SK-N-MC (cell line): ENCODE measurements around the gene GRM5.

Source experiments
- DNase-seq: peaks from one replicate; pipeline ENCODE4 v3.0.0-alpha.2; 2011; ENCODE audit warnings: low read depth, low spot score
- H3K27ac ChIP-seq: fragments of 200-600 bp; sonication (generic); 2 replicates; pipeline ENCODE4 v1.5.1; 2016; ENCODE audit warnings: mixed run types
- H3K36me3 ChIP-seq: fragments of 200-600 bp; sonication (generic); 2 replicates; pipeline ENCODE4 v1.6.1; 2017; ENCODE audit warnings: antibody characterized with exemption, low read length, mixed read lengths; ENCODE audit not compliant: insufficient read depth
- H3K4me3 ChIP-seq: fragments of 200-600 bp; sonication (generic); 2 replicates; pipeline ENCODE4 v1.5.1; 2016
- H3K9ac ChIP-seq: fragments of 200-600 bp; sonication (generic); 2 replicates; pipeline ENCODE4 v1.8.0; 2017; ENCODE audit warnings: mixed run types, mixed read lengths; ENCODE audit not compliant: insufficient read length
- H3K9me3 ChIP-seq: fragments of 200-600 bp; sonication (generic); 2 replicates; pipeline ENCODE4 v1.6.1; 2017; ENCODE audit warnings: low read depth, mild to moderate bottlenecking, antibody characterized with exemption, low read length, moderate library complexity, mixed read lengths
- EZH2 ChIP-seq: fragments of 200-600 bp; sonication (generic); IDR thresholded peaks from one replicate; pipeline ENCODE4 v1.6.1; 2017; ENCODE audit warnings: antibody characterized with exemption
- FOXP2 ChIP-seq: optimal IDR thresholded peaks from 2 replicates; pipeline ENCODE3; 2011; ENCODE audit warnings: mild to moderate bottlenecking, moderate library complexity; ENCODE audit not compliant: insufficient read depth; ENCODE audit errors: extremely low read length, control extremely low read depth
- POLR2AphosphoS5 ChIP-seq: IDR thresholded peaks from 2 replicates; pipeline ENCODE4 v1.6.1; 2012; ENCODE audit warnings: mild to moderate bottlenecking, low read depth, low read length, borderline replicate concordance

Gene GRM5

GRCh38 chr11:88619656-88620385 is 446.0 kb downstream of the GRM5 start:
- peak overlapping the region; percentile 6; the same call in 1 of the 2 replicates for H3K27ac ChIP-seq
- TF ChIP-seq FOXP2 = no peak
- H3K36me3 ChIP-seq = no peaks in the 10 kb centered on the region
- no peaks in the 10 kb centered on the region for H3K9me3 ChIP-seq
- no peak for DNase-seq
- no peak overlapping the region for H3K4me3 ChIP-seq
- H3K9ac ChIP-seq = no peak overlapping the region

- Histone ChIP-seq H3K27ac (peak overlapping the region; percentile 6; the same call in 1 of the 2 replicates), H3K9me3 (no peaks in the 10 kb centered on the region), H3K9ac (no peak overlapping the region), H3K36me3 (no peaks in the 10 kb centered on the region), H3K4me3 (peak overlapping the region; percentile 1; the same call in 1 of the 2 replicates)
- no peak for DNase-seq
- TF ChIP-seq POLR2AphosphoS5 = no peak
- no peak for TF ChIP-seq EZH2
- no peak for TF ChIP-seq FOXP2
Observed at GRCh38 chr11:88619071-88619425, 446.7 kb downstream of the GRM5 start.

- DNase-seq = no peak
- TF ChIP-seq POLR2AphosphoS5 (no peak), EZH2 (no peak), FOXP2 (no peak)
- Histone ChIP-seq H3K9me3 (no peaks in the 10 kb centered on the region), H3K27ac (peak overlapping the region; percentile 6; the same call in 1 of the 2 replicates), H3K9ac (no peak overlapping the region), H3K36me3 (no peaks in the 10 kb centered on the region), H3K4me3 (peak overlapping the region; percentile 1; the same call in 1 of the 2 replicates)
Observed at GRCh38 chr11:88618327-88619070, 447.3 kb downstream of the GRM5 start.

DNA sequence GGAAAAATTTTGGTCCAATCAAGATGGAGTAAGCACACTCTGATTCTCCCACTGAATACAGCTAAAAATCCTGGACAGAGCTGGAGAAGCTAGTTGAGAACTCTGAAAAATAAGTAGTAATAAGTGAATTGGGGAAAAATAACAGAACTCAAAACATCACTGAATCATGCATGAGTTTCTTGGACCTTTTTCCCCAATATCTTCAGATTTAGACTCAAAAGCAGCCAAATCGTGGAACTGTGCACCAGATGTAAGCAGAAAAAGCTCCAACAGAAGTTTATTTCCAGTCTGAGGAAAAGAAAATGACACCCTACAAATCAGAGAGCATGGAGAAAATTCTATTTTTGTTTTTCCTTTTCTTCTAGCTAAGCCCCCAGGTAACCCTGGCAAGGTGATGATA is 448.6 kb downstream of the GRM5 start:
- no peak for DNase-seq
- TF ChIP-seq EZH2 (no peak), POLR2AphosphoS5 (no peak), FOXP2 (no peak)
- no peaks in the 10 kb centered on the region for H3K9me3 ChIP-seq
- H3K9ac ChIP-seq = no peak overlapping the region
- no peaks in the 10 kb centered on the region for H3K36me3 ChIP-seq
- H3K27ac ChIP-seq = peak overlapping the region; percentile 96; the same call in 1 of the 2 replicates
- H3K4me3 ChIP-seq = no peak overlapping the region

- no peaks in the 10 kb centered on the region for H3K9me3 ChIP-seq
- H3K27ac ChIP-seq = no peak overlapping the region
- H3K9ac ChIP-seq = no peak overlapping the region
- TF ChIP-seq POLR2AphosphoS5 = no peak
- TF ChIP-seq EZH2 = no peak
- no peak for TF ChIP-seq FOXP2
- DNase-seq = no peak
- no peak overlapping the region for H3K4me3 ChIP-seq
- H3K36me3 ChIP-seq = no peaks in the 10 kb centered on the region
Observed at GRCh38 chr11:88604260-88604659, 461.5 kb downstream of the GRM5 start.

- no peak for DNase-seq
- Histone ChIP-seq H3K27ac (no peak overlapping the region), H3K9ac (no peak overlapping the region), H3K36me3 (no peaks in the 10 kb centered on the region), H3K4me3 (no peak overlapping the region), H3K9me3 (no peaks in the 10 kb centered on the region)
- TF ChIP-seq EZH2 (no peak), POLR2AphosphoS5 (no peak), FOXP2 (no peak)
Observed at GRCh38 chr11:88603091-88603867, 462.5 kb downstream of the GRM5 start.

DNA sequence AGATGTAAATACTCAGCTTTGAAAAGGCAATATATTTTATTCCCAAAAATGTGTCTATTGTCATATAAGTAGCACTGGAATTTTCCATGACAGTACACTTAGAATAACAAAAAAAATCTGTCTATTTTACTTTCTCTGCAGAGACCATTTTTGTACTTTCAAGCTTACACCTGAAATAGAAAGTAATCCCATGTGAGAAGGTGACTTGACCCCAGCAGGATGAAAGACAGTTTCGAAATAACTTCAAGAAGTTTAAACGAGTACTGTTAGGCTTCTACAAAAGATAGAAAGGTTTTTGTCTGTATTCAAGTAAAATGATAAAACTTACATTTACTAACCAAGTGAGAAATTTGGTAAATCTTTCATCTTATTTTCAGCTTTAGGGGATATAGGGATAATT is 468.4 kb downstream of the GRM5 start:
- DNase-seq = no peak
- no peak for TF ChIP-seq EZH2
- no peak for TF ChIP-seq FOXP2
- H3K4me3 ChIP-seq = no peak overlapping the region

GRCh38 chr11:88596786-88597185 is 469.0 kb downstream of the GRM5 start:
- no peaks in the 10 kb centered on the region for H3K9me3 ChIP-seq
- no peaks in the 10 kb centered on the region for H3K36me3 ChIP-seq
- no peak for TF ChIP-seq POLR2AphosphoS5
- TF ChIP-seq EZH2 = no peak
- TF ChIP-seq FOXP2 = no peak
- no peak for DNase-seq
- no peak overlapping the region for H3K27ac ChIP-seq
- no peak overlapping the region for H3K4me3 ChIP-seq
- no peak overlapping the region for H3K9ac ChIP-seq

More for the DNA sequence above, 468.4 kb downstream of the GRM5 start:
- no peak overlapping the region for H3K27ac ChIP-seq
- H3K9me3 ChIP-seq = no peaks in the 10 kb centered on the region
- no peaks in the 10 kb centered on the region for H3K36me3 ChIP-seq
- H3K9ac ChIP-seq = no peak overlapping the region
